ENCODE results near the gene DES. TPM values are rescaled to one million over a fixed set of nuclear protein-coding genes. Genes with fewer than 3 reads are reported as not detected.

DES gene
- polyA plus RNA-seq, 1 donor from 2014 or later = not detected

DNA sequence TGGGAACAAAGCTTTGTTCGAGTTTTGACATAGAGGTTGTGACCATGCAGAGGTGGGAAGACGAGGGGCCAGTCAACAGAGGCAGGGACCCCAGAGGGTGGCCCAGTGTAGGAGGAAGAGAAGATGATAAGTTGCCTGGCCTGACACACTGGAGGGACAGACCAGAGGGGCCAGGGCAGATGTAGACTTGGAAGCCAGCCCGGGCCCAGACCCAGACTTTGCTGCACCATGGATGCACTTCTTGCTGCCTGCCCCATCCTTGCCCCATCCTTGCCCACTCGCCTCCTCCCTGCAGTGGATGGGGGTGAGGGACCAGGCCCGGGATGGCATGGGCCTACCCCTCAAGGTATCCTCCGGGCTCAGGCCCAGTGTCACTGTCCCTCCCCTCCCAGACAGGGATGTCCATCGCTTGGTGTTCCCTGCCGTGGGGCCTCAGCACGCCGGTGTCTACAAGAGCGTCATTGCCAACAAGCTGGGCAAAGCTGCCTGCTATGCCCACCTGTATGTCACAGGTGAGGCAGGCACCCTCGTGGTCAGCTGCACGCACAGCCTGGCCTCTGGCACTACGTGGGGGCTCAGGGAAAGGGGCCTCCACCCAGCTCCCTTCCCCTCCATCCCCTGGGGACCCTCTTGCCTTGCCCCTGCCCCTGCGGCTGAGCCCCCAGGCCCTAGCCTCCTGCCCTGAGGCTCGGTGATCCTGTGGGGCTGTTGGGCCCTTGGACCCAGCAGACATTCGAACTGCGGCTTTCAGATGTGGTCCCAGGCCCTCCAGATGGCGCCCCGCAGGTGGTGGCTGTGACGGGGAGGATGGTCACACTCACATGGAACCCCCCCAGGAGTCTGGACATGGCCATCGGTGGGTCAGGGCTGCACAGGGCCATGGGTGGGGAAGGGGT lies 53.5 kb downstream of the DES start:
- H3K79me2 ChIP-seq (replicated peaks; ENCODE audit: insufficient read depth, low read length) = no peaks in the 10 kb centered on the region
- H3K27me3 ChIP-seq (ENCODE audit: insufficient read depth, low read depth, low read length) = no peaks in the 10 kb centered on the region
- no peaks in the 10 kb centered on the region for H3K9me2 ChIP-seq (ENCODE audit: insufficient read depth, low read length)
- no peak overlapping the region for H3K27ac ChIP-seq (ENCODE audit: low read length)
- H3K9me3 ChIP-seq (ENCODE audit: low read length) = no peaks in the 10 kb centered on the region
- no peak overlapping the region for H3K9ac ChIP-seq (ENCODE audit: low read length)
- no peak overlapping the region for H3K4me2 ChIP-seq (ENCODE audit: low read length)
- no peaks in the 10 kb centered on the region for H3K36me3 ChIP-seq (ENCODE audit: insufficient read depth, low read length)
- no peak overlapping the region for H2AFZ ChIP-seq (ENCODE audit: low read depth, low read length)
- TF ChIP-seq RAD21 (conservative IDR thresholded peaks at IDR 0.05) (no peak), EZH2 (IDR thresholded peaks at IDR 0.05; ENCODE audit: borderline replicate concordance, insufficient read depth, low read length, poor library complexity, severe bottlenecking) (no peak), EP300 (conservative IDR thresholded peaks at IDR 0.05; ENCODE audit: poor library complexity, severe bottlenecking) (no peak), POLR2AphosphoS5 (IDR thresholded peaks at IDR 0.05) (no peak), MXI1 (conservative IDR thresholded peaks at IDR 0.05; ENCODE audit: poor library complexity, severe bottlenecking) (no peak), TAF1 (IDR thresholded peaks at IDR 0.05; ENCODE audit: low read depth) (no peak), SMC3 (conservative IDR thresholded peaks at IDR 0.05; ENCODE audit: poor library complexity) (no peak)
- TF ChIP-seq, protein P1, sequence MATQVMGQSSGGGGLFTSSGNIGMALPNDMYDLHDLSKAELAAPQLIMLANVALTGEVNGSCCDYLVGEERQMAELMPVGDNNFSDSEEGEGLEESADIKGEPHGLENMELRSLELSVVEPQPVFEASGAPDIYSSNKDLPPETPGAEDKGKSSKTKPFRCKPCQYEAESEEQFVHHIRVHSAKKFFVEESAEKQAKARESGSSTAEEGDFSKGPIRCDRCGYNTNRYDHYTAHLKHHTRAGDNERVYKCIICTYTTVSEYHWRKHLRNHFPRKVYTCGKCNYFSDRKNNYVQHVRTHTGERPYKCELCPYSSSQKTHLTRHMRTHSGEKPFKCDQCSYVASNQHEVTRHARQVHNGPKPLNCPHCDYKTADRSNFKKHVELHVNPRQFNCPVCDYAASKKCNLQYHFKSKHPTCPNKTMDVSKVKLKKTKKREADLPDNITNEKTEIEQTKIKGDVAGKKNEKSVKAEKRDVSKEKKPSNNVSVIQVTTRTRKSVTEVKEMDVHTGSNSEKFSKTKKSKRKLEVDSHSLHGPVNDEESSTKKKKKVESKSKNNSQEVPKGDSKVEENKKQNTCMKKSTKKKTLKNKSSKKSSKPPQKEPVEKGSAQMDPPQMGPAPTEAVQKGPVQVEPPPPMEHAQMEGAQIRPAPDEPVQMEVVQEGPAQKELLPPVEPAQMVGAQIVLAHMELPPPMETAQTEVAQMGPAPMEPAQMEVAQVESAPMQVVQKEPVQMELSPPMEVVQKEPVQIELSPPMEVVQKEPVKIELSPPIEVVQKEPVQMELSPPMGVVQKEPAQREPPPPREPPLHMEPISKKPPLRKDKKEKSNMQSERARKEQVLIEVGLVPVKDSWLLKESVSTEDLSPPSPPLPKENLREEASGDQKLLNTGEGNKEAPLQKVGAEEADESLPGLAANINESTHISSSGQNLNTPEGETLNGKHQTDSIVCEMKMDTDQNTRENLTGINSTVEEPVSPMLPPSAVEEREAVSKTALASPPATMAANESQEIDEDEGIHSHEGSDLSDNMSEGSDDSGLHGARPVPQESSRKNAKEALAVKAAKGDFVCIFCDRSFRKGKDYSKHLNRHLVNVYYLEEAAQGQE (IDR thresholded peaks at IDR 0.05; ENCODE audit: borderline replicate concordance) = no peak
- TF ChIP-seq, protein P2, sequence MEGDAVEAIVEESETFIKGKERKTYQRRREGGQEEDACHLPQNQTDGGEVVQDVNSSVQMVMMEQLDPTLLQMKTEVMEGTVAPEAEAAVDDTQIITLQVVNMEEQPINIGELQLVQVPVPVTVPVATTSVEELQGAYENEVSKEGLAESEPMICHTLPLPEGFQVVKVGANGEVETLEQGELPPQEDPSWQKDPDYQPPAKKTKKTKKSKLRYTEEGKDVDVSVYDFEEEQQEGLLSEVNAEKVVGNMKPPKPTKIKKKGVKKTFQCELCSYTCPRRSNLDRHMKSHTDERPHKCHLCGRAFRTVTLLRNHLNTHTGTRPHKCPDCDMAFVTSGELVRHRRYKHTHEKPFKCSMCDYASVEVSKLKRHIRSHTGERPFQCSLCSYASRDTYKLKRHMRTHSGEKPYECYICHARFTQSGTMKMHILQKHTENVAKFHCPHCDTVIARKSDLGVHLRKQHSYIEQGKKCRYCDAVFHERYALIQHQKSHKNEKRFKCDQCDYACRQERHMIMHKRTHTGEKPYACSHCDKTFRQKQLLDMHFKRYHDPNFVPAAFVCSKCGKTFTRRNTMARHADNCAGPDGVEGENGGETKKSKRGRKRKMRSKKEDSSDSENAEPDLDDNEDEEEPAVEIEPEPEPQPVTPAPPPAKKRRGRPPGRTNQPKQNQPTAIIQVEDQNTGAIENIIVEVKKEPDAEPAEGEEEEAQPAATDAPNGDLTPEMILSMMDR (IDR thresholded peaks at IDR 0.05; ENCODE audit: poor library complexity, severe bottlenecking) = no peak
- no peak overlapping the region for H3K4me3 ChIP-seq (ENCODE audit: low read length)
- H4K20me1 ChIP-seq (ENCODE audit: insufficient read depth) = no peaks in the 10 kb centered on the region
- no peaks in the 10 kb centered on the region for H3F3A ChIP-seq (ENCODE audit: insufficient read depth, low read length, poor library complexity, severe bottlenecking)

DNA sequence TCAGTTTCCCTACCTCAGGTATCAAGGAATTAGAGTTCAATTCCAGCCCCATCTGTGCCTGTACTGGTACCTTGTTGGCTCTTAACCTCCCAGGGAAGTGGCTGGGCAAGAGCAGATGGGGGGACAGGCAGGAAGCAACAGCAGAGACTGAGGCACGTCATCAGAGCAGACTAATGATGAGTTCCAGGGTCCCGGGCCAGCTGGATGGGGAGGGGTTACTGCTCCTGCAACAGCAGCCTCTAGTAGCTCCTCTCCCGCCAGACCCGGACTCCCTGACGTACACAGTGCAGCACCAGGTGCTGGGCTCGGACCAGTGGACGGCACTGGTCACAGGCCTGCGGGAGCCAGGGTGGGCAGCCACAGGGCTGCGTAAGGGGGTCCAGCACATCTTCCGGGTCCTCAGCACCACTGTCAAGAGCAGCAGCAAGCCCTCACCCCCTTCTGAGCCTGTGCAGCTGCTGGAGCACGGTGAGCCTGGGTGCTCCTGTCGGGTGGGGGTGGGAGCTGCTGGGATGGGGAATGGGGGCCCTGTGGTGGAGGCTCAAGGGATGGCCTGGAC lies 54.5 kb downstream of the DES start:
- Histone ChIP-seq H3K9me2 (ENCODE audit: insufficient read depth, low read length) (no peaks in the 10 kb centered on the region), H3K36me3 (ENCODE audit: insufficient read depth, low read length) (no peaks in the 10 kb centered on the region), H4K20me1 (ENCODE audit: insufficient read depth) (no peaks in the 10 kb centered on the region), H3K9ac (ENCODE audit: low read length) (no peak overlapping the region), H3K4me3 (ENCODE audit: low read length) (no peak overlapping the region), H3K27me3 (ENCODE audit: insufficient read depth, low read depth, low read length) (no peaks in the 10 kb centered on the region), H2AFZ (ENCODE audit: low read depth, low read length) (no peak overlapping the region), H3K27ac (ENCODE audit: low read length) (no peak overlapping the region), H3K9me3 (ENCODE audit: low read length) (no peaks in the 10 kb centered on the region), H3K4me2 (ENCODE audit: low read length) (no peak overlapping the region), H3K79me2 (replicated peaks; ENCODE audit: insufficient read depth, low read length) (no peaks in the 10 kb centered on the region), H3F3A (ENCODE audit: insufficient read depth, low read length, poor library complexity, severe bottlenecking) (no peaks in the 10 kb centered on the region)
- no peak for TF ChIP-seq RAD21 (conservative IDR thresholded peaks at IDR 0.05)
